Gastrocnemius medialis (tissue), 4 donors: ENCODE data around the gene SCIN.

ENCODE experiments used
- CTCF ChIP-seq, 5 experiments: fragments of 450-650 bp in 3 of 5; fragments of 200-600 bp in 2 of 5; sonication (generic) in 2 of 5; IDR thresholded peaks in 4 of 5; conservative IDR thresholded peaks in 1 of 5; 1 replicate in 4 of 5; 2 replicates in 1 of 5; pipeline ENCODE4 v1.5.1; 2016 to 2019; ENCODE audit warnings: antibody characterized with exemption in 5 of 5, mild to moderate bottlenecking in 3 of 5, moderate library complexity in 3 of 5
- POLR2A ChIP-seq, 2 donors: fragments of 450-650 bp; IDR thresholded peaks; one replicate each; pipeline ENCODE4 v1.6.1; 2017; ENCODE audit warnings: antibody characterized with exemption in 2 of 2, mild to moderate bottlenecking in 2 of 2, moderate library complexity in 2 of 2

- no peak for TF ChIP-seq POLR2A (IDR thresholded peaks at IDR 0.05)
- no peak for TF ChIP-seq CTCF (IDR thresholded peaks at IDR 0.05 in 4 of 5, conservative IDR thresholded peaks at IDR 0.05 in 1 of 5)
These were observed 66.8 kb downstream of the SCIN start for GRCh38 chr7:12637328-12637727.
